Fibroblast of skin of left quadriceps (primary cell): ENCODE data around the gene CCNK.

ENCODE experiments used
- DNase-seq, 2 experiments: peaks; one replicate each; pipeline ENCODE4 v3.0.0-alpha.2; 2013; ENCODE audit warnings: low read depth in 2 of 2

CCNK gene

GRCh38 chr14:99535908-99536778 lies 54.9 kb downstream of the CCNK start:
- no peak for DNase-seq

DNA sequence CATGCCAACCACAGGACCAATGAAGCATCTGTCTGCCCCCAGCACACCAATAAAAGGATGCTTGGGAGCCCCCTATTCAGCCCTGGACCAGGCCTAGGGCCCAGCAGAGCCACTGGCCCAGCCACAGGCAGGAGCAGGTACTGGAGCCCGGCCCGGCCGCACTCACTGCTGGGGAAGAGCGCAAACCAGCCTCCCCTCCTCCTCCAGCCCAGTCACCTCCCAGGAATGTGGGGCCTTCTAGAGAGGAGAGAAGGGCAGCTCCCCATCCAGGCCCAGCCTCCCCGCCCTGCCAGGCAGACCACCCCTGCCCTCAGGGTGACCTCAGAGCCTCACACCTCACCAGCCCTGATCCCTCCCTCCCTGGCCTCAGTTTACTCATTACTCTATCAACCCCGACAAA lies 56.2 kb downstream of the CCNK start:
- peak; percentile 64 to 67 for DNase-seq

GRCh38 chr14:99538275-99538674 lies 57.1 kb downstream of the CCNK start:
- no peak for DNase-seq

DNA sequence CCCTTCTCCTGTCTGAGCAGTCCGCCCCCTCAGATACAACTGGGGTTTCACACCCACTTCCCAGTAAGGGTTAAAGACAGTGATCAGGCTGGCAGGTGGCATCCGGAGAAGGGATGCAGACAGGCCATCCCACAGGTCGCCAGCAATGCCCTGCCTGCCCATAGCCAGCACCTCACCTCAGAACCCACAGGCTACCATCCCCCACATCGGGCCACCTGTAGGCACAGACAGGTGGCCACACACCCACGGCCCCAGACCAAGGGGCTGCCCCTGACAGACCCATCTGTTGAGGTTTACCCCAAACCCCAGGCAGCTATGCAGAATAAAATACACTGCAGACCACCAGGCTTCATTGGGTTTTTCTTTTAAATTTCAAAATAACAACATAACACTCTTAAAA lies 57.5 kb downstream of the CCNK start:
- no peak for DNase-seq

DNA sequence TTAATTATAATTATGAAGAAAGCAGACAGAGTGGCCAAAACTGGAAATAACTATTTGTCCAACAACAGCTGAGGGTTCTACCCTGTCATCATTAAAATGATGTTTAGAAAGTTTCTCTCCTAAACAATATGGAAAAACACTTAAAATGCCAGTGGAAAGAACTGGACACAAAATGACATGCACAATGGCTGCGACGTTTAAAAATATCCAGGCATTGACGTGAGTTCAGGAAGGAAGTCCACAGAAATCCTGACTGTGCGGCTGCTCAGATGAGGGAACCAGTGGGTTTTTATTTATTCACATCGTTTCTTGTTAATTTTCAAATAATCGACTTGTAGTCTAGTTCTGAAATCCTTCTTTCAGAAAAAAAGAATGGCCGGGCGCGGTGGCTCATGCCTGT lies 58.3 kb downstream of the CCNK start:
- DNase-seq = no peak

DNA sequence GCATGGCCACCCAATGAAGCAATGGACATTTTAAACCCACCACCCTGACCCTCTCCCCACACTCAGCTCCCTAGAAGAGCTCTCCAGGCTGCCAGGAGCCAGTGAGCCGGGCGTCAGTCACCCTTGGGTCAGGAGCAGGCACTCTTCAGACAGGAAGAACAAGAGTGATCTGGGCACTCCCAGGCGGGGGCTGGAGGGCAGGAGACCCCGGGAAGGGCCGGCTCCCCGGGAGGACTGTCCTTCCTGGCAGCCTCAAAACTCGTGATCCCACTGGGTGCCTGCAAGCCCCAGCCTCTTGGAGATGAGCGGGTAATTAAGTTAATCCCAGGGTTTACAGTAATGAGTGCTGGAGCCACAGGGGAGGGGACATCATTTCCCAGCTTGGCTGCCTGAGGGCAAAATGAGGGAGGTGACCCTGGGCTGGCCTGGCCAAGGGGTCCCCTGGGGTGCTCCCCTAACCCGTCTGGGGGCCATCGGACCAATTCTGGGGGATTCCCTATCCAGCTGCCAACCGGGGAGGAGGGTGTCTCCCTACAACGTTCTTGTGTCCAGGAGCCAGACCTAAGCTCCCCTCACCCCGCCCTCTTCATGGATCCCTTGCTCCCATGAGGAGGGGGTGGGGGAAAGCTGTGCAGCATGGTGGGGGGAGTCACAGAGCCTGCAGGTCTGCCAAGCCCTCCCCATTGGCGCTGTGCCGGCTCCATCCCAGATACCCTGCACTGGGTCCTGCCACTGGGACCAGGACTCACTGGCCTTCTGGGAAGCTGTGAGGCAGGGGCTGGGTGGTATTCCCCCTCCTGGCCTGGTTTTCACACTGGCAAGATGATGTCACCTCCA lies 59.2 kb downstream of the CCNK start:
- DNase-seq = no peak

DNA sequence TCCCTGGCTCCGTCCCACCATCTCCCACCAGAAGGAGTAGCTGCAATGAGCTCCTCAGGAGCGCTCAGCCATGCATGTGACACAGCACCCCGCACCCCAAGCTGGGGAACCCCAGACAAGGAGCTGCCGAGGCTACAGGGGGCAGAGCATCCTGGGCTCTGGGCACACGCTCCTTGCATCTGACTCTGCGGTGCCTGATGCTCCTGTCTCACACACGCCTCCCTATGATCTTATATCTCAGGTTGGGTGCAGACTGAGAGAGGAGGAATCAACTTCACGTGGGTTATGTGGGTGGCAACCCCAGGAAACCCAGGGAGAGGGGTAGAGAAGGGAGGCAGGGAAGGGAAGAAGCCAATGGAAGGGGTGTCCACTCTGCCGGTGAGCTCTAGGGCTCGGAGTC lies 60.0 kb downstream of the CCNK start:
- no peak for DNase-seq

DNA sequence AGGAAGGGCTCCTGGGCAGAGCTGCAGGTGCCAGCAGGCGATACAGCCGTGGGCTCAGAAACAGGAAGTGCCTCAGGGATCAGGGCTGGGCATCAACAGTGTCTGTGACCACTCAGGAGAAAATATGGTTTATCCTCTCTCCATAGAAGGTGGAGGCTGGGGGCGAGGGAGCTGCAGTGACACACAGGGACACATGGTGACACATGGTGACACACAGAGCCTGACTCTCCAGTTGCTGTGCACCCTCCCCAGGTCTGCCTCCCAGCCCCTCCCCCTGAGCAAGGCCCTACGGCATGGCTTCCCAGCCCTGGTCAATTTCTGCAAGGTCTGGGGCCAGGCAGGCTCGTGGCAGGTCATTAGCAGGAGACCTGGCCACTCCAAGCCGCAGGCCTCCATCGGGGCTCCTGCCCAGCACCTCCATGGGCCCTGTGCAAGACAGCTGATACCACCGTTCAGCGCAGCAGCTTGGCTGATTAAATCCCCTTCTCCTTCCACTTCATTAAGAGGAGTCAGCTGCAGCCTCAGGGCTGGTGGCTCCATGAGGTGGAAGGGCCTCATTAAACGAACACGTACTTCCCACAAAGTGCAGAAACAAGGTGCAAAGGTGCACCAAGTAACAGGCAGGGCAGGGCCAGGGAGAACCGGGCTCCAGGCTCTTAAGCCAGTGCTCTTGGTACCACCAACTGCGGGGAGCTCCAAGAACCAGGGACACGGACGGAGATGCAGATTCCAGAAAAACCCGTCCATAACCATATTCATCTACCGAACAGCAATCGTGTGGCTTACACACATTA lies 60.7 kb downstream of the CCNK start:
- no peak for DNase-seq

DNA sequence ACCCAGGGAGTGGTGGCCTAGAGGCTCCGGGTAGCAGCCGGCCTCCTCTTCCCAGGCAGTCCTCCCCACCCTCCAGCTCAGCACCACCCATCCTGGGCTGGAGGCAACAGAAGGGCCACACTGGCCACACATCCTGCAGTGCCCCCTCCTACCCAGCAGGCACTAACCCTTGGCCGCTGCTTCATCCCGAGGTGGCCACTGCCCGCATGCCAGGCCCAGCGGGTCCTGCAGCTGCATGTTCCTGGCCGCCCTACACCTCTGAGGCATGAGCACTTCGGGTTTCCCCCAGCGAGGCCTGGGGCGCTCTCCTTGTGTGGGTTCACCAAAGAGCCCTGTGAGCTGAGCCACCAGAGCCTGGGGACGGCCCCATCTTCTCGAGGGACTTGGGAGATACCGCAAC lies 61.4 kb downstream of the CCNK start:
- DNase-seq = no peak

DNA sequence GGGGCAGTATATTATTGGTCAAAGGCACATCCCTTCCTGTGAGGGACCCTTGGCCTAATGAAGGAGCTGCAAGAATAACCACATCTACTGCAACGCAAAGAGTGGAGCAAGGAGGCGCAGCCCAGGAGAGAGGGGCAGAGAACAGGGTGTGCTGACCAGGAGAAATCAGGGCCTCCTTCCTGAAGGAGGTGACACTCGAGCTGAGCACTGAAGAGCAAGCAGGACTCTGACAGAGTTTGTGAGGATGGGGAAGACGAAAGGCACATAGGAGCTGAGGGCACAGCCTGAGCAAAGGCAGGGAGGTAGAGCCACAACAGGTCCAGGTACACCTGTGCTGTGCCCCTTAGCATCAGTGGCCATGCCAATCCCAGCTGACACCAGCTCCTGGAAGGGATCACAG lies 62.2 kb downstream of the CCNK start:
- DNase-seq = no peak

DNA sequence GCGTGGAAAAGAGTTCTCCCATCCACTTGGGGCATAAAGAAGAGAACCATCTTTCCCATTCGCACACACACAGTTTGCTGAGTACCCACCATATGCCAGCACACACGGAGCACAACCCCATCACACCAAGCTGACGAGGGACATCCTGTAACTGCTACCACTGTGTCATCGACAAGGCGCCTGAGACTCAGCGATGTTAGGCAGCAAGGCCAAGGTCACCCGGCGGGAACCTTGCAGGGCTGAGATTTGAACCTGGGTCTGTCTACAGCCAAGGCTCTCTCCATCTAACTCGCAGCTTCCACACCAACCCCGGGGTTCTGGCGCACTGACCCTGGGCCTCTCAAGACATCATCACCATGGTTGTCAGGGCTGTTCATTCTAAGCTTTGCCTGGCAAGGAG lies 62.8 kb downstream of the CCNK start:
- no peak for DNase-seq

DNA sequence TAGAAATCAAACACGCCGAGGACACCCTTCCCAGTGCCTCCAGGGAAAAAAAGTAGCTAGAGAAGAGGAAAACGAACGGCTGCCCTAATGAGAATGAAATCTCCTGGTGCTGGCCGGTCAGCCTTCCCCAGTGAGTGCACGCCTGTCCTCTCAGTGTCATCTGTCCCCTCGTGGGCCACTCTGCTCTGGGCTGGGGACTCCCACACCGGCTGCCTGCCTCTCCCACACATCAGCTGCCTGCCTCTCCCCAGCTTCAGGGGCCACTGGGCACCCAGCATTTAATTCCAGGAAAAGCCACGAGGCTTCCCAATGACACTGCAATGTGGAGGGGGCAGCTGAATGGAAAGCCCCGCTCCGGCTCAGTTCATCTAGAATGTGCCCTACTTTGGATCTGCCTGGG lies 63.8 kb downstream of the CCNK start:
- DNase-seq = no peak

DNA sequence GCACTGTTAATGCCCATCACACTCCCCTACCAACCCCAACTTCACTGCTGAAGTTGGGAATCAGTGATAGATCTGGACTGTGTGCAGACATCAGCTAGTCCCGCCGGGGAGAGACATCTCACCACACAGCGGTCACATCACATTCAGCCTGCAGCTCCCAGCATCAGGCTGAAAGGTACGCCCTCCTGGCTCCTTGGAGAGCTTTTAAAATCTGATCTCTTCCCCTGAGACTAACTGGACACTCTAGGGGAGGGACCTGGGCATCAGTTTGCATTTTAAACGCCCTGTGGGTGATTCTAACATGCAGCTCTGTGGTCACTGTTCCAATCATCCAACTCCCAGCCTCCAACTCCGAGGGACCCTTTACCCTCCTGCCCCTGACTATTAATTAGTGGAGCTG lies 64.4 kb downstream of the CCNK start:
- DNase-seq = no peak

- DNase-seq = no peak
Observed at GRCh38 chr14:99546234-99546879, 65.1 kb downstream of the CCNK start.

- DNase-seq = no peak
Observed at GRCh38 chr14:99548255-99548654, 67.0 kb downstream of the CCNK start.

GRCh38 chr14:99548871-99549515 lies 67.8 kb downstream of the CCNK start:
- no peak for DNase-seq

DNA sequence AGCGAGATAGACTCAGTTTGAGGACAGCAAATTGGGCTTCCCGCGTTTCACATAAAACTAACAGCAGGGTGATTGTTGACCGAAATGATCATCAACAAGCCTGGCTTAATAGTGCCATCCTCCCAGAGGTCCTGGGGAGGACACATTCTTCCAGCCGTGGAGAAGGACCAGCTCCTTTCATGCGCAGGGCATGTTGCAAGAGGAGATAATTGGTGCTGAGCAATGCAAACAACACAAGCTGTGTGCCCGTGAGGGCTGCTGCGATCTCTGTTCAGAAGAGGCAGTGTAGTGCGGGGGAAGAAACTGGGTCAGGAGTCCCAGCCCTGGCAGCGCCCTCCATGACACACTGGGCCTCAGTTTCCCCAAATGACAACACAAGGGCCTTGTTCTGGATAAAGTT lies 68.5 kb downstream of the CCNK start:
- no peak for DNase-seq

GRCh38 chr14:99550387-99550992 lies 69.3 kb downstream of the CCNK start:
- DNase-seq = no peak

DNA sequence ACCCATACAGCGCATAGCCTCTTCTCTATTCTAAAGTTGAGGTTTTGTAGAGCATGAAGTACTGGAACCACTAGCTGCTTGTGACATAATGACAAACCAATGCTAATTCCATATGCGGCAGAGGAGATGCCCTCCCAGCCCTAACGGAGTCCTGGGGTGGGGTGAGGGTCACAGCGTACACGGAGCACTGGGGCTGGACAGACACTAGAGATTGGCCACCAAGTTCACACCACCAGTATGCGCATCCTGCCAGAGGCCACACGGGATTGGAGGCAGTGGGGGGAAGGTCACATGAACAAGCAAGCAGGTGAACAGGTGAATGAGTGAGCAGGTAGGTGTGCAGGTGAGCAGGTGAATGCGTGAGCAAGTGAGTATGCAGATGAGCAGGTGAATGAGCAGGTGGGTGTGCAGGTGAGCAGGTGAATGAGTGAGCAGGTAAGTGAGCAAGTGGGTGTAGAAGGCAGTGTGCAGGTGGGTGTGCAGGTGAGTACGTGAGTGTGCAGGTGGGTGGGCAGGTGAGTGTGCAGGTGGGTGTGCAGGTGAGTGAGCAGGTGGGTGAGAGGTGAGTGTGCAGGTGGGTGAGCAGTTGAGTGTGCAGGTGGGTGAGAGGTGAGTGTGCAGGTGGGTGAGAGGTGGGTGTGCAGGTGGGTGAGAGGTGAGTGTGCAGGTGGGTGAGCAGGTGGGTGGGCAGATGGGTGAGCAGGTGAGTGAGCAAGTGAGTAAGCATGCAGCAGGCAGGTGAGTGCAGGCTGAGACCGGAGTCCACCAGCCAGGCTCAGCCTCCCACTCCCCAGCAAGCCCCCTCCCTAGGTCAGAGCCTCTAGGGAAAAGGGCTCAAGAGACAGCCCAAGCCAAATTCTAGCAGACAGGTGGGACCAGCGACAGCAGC lies 70.1 kb downstream of the CCNK start:
- DNase-seq = no peak
